H1 (cell line): ENCODE results near the gene RNF26. TPM values are rescaled to one million over a fixed set of nuclear protein-coding genes. Genes with fewer than 3 reads are reported as not detected.

Experiments used
- PHF8 ChIP-seq: fragments of 200-600 bp; sonication (generic); conservative IDR thresholded peaks from 2 replicates; pipeline ENCODE4 v1.7.1; 2012; ENCODE audit warnings: low read depth, mild to moderate bottlenecking, inconsistent platforms, low read length, moderate library complexity
- polyA plus RNA-seq, 7 experiments: library from polyadenylated mRNA; depleted of rRNA in 3 of 7; stranded (reverse) in 5 of 7; unstranded in 2 of 7; fragments of >200 nt in 5 of 7; fragments of 200-250 nt in 2 of 7; gene quantifications; 1 replicate in 5 of 7; 2 replicates in 1 of 7; 4 replicates in 1 of 7; pipeline versions ENCODE4 v1.2.1 to v1.2.3, GENCODE V29; 2011 to 2013; ENCODE audit warnings: missing spikeins in 2 of 7, mixed read lengths in 2 of 7
- total RNA-seq: library from RNA; stranded (reverse); fragmentation: NEBNext Ultra II Directional; extraction: Animal tissue kit (Norgen Biotek cat#: 25700); gene quantifications from 2 replicates; pipeline ENCODE4 v1.2.1, GENCODE V29; 2021

RNF26 gene
- total and polyA plus RNA-seq, 2 of the 8 experiments (the other 6 are each of a cell fraction or from before 2014, with no cell fraction given), result 82.7 to 84.0 TPM

- TF ChIP-seq PHF8, result no peak
Observed at GRCh38 chr11:119368121-119369034, 34.1 kb downstream of the RNF26 start (continued).
